ENCODE results near the gene PRKCA. TPM values are rescaled to one million over a fixed set of nuclear protein-coding genes. Genes with fewer than 3 reads are reported as not detected.

PRKCA gene
- total and polyA plus RNA-seq, 2 of the 13 experiments (the other 11 are each of a cell fraction or from before 2014, with no cell fraction given), result 18.5 to 21.5 TPM

DNA sequence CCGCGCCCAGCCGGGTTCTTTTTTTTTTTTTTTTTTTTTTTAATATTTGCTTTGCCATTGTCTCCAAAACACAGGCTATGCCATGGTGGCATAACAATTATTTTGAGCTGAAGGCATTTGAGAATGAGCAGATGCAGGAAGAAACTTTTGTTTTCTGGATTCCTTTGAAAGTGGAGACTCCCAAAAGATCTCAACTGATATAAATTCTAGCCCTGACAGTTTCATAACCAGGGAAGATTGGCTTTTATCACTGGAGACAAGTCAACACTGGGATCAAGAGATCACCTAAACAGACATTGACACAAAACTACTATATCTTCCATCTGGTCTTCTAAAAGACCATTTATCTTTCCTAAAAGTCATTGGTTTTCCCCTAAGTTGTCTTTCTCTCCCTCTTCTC is 10.1 kb upstream of the PRKCA start:
- DNase-seq (ENCODE audit: low spot score), result no peak
- WGBS (ENCODE audit: low lambda C conversion rate), result 46% methylated on average over 3 of the region's 3 CpGs
- Histone ChIP-seq H3K4me1 (ENCODE audit: insufficient read depth, low read length) (peaks cover 18% of the 10 kb centered on the region), H3K9me3 (ENCODE audit: low read length) (no peaks in the 10 kb centered on the region), H3K9ac (ENCODE audit: insufficient read depth, low read depth, low read length) (no peak overlapping the region), H3K36me3 (replicated peaks in 1 of 2; ENCODE audit: control insufficient read depth in 1 of 2, insufficient read depth in 2 of 2, low read length in 2 of 2) (no peaks in the 10 kb centered on the region), H3K27ac (ENCODE audit: extremely low read length, insufficient read depth, low read length) (no peak overlapping the region), H4K20me1 (ENCODE audit: insufficient read depth, low read length) (no peaks in the 10 kb centered on the region), H2AFZ (ENCODE audit: low read length) (no peak overlapping the region), H3K4me3 (replicated peaks in 1 of 3; ENCODE audit: insufficient read depth in 1 of 3, low read depth in 2 of 3, low read length in 3 of 3) (no peak overlapping the region), H3K79me2 (ENCODE audit: insufficient read depth, low read length) (no peaks in the 10 kb centered on the region), H3K4me2 (ENCODE audit: low read depth, low read length) (no peak overlapping the region), H3K27me3 (ENCODE audit: control insufficient read depth in 1 of 2, insufficient read depth in 2 of 2, low read length in 2 of 2) (no peaks in the 10 kb centered on the region)
- CTCF ChIA-PET (ENCODE audit: low intra/inter-chr PET ratio, low total read pairs), result no interaction called here
- intact Hi-C loops (cut with micrococcal nuclease; ENCODE audit: unreplicated experiment) (no loop called here), in situ Hi-C loops (cut with HindIII; ENCODE audit: extremely low pct_ligation_motif_present, low pct_unique_long_range_greater_than_20kb) (no loop called here)
- POLR2A ChIA-PET, result no interaction called here
- no peak for FAIRE-seq
- no TSS peak for BruUV-seq (replicated peaks)
- TF ChIP-seq CEBPB (IDR thresholded peaks at IDR 0.05; ENCODE audit: borderline replicate concordance, low read depth, low read length) (no peak), TCF7 (IDR thresholded peaks at IDR 0.05; ENCODE audit: low read depth) (peak; percentile 29; the same call in 1 of the 2 replicates), SYNCRIP (IDR thresholded peaks at IDR 0.05; ENCODE audit: insufficient read depth, low read depth, low read length) (no peak)
- ATAC-seq, result no peak

DNA sequence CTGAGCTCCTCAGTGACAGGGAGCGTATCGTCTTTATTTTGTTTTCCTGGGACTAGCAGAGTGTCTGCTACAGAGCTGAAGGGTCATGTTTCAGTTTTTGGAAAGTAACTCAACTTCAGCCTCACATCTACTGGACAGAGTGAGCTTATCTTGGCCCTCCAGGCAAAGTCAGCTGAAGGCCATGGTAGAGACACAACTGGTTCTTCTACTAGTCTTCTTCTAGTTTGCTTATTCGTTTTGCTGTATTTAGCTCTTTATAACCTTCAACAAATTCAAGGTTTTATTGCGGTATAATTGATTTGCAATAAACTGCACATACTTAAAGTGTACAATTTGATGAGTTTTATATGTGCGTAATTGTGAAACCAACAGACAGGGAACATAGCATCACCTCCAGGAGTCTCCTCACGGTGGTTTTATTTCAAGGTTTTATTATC is 6.1 kb upstream of the PRKCA start:
- Histone ChIP-seq H3K4me1 (ENCODE audit: insufficient read depth, low read length) (peaks cover 18% of the 10 kb centered on the region), H3K36me3 (replicated peaks in 1 of 2; ENCODE audit: control insufficient read depth in 1 of 2, insufficient read depth in 2 of 2, low read length in 2 of 2) (no peaks in the 10 kb centered on the region), H3K9ac (ENCODE audit: insufficient read depth, low read depth, low read length) (no peak overlapping the region), H3K9me3 (ENCODE audit: low read length) (no peaks in the 10 kb centered on the region), H3K4me2 (ENCODE audit: low read depth, low read length) (no peak overlapping the region), H3K27ac (ENCODE audit: extremely low read length, insufficient read depth, low read length) (no peak overlapping the region), H4K20me1 (ENCODE audit: insufficient read depth, low read length) (no peaks in the 10 kb centered on the region), H2AFZ (ENCODE audit: low read length) (no peak overlapping the region), H3K27me3 (ENCODE audit: control insufficient read depth in 1 of 2, insufficient read depth in 2 of 2, low read length in 2 of 2) (no peaks in the 10 kb centered on the region), H3K79me2 (ENCODE audit: insufficient read depth, low read length) (no peaks in the 10 kb centered on the region), H3K4me3 (replicated peaks in 1 of 3; ENCODE audit: insufficient read depth in 1 of 3, low read depth in 2 of 3, low read length in 3 of 3) (no peak overlapping the region)
- FAIRE-seq, result no peak
- ChIA-PET CTCF (ENCODE audit: low intra/inter-chr PET ratio, low total read pairs) (no interaction called here), POLR2A (no interaction called here)
- in situ Hi-C loops (cut with HindIII; ENCODE audit: extremely low pct_ligation_motif_present, low pct_unique_long_range_greater_than_20kb) (no loop called here), intact Hi-C loops (cut with micrococcal nuclease; ENCODE audit: unreplicated experiment) (no loop called here)
- whole genome bisulfite sequencing (ENCODE audit: low lambda C conversion rate), result 88% methylated on average over 6 of the region's 6 CpGs
- ATAC-seq, result no peak
- no peak for DNase-seq (ENCODE audit: low spot score)
- no TSS peak for BruUV-seq (replicated peaks)
- TF ChIP-seq, protein P1, sequence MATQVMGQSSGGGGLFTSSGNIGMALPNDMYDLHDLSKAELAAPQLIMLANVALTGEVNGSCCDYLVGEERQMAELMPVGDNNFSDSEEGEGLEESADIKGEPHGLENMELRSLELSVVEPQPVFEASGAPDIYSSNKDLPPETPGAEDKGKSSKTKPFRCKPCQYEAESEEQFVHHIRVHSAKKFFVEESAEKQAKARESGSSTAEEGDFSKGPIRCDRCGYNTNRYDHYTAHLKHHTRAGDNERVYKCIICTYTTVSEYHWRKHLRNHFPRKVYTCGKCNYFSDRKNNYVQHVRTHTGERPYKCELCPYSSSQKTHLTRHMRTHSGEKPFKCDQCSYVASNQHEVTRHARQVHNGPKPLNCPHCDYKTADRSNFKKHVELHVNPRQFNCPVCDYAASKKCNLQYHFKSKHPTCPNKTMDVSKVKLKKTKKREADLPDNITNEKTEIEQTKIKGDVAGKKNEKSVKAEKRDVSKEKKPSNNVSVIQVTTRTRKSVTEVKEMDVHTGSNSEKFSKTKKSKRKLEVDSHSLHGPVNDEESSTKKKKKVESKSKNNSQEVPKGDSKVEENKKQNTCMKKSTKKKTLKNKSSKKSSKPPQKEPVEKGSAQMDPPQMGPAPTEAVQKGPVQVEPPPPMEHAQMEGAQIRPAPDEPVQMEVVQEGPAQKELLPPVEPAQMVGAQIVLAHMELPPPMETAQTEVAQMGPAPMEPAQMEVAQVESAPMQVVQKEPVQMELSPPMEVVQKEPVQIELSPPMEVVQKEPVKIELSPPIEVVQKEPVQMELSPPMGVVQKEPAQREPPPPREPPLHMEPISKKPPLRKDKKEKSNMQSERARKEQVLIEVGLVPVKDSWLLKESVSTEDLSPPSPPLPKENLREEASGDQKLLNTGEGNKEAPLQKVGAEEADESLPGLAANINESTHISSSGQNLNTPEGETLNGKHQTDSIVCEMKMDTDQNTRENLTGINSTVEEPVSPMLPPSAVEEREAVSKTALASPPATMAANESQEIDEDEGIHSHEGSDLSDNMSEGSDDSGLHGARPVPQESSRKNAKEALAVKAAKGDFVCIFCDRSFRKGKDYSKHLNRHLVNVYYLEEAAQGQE (IDR thresholded peaks at IDR 0.05; ENCODE audit: borderline replicate concordance in 1 of 2, low read depth in 1 of 2, low read length in 2 of 2), result no peak
- TF ChIP-seq AGO1 (IDR thresholded peaks at IDR 0.05; ENCODE audit: low read depth, low read length, poor library complexity, severe bottlenecking) (no peak), KLF11 (CRISPR knock-in tag; IDR thresholded peaks at IDR 0.05) (no peak), ZNF510 (CRISPR knock-in tag; IDR thresholded peaks at IDR 0.05; ENCODE audit: low read depth) (no peak), EED (CRISPR knock-in tag; IDR thresholded peaks at IDR 0.05) (no peak), U2AF1 (optimal IDR thresholded peaks at IDR 0.05; ENCODE audit: low read depth, low read length) (no peak), ZNF766 (CRISPR knock-in tag; IDR thresholded peaks at IDR 0.05; ENCODE audit: borderline replicate concordance) (no peak), ZNF460 (CRISPR knock-in tag; IDR thresholded peaks at IDR 0.05; ENCODE audit: borderline replicate concordance) (no peak)
- TF ChIP-seq, protein P2, sequence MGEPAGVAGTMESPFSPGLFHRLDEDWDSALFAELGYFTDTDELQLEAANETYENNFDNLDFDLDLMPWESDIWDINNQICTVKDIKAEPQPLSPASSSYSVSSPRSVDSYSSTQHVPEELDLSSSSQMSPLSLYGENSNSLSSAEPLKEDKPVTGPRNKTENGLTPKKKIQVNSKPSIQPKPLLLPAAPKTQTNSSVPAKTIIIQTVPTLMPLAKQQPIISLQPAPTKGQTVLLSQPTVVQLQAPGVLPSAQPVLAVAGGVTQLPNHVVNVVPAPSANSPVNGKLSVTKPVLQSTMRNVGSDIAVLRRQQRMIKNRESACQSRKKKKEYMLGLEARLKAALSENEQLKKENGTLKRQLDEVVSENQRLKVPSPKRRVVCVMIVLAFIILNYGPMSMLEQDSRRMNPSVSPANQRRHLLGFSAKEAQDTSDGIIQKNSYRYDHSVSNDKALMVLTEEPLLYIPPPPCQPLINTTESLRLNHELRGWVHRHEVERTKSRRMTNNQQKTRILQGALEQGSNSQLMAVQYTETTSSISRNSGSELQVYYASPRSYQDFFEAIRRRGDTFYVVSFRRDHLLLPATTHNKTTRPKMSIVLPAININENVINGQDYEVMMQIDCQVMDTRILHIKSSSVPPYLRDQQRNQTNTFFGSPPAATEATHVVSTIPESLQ (CRISPR knock-in tag; conservative IDR thresholded peaks at IDR 0.05), result no peak
- TF ChIP-seq, protein P3, sequence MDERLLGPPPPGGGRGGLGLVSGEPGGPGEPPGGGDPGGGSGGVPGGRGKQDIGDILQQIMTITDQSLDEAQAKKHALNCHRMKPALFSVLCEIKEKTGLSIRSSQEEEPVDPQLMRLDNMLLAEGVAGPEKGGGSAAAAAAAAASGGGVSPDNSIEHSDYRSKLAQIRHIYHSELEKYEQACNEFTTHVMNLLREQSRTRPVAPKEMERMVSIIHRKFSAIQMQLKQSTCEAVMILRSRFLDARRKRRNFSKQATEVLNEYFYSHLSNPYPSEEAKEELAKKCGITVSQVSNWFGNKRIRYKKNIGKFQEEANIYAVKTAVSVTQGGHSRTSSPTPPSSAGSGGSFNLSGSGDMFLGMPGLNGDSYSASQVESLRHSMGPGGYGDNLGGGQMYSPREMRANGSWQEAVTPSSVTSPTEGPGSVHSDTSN (CRISPR knock-in tag; IDR thresholded peaks at IDR 0.05), result no peak

All from HepG2 (cell line).